Testis (tissue), 2 donors: ENCODE data around the gene VPS37C.

Experiments used
- CTCF ChIP-seq, 3 experiments: fragments of 450-650 bp in 2 of 3; fragments of 200-600 bp in 1 of 3; sonication (generic) in 1 of 3; IDR thresholded peaks; one replicate each; pipeline ENCODE4 v1.5.1; 2016 to 2019; ENCODE audit warnings: antibody characterized with exemption in 3 of 3, mild to moderate bottlenecking in 2 of 3, moderate library complexity in 1 of 3
- POLR2A ChIP-seq: fragments of 450-650 bp; IDR thresholded peaks from one replicate; pipeline ENCODE4 v1.6.1; 2017; ENCODE audit warnings: antibody characterized with exemption, mild to moderate bottlenecking, moderate library complexity

GRCh38 chr11:61183645-61184044 lies 22.4 kb upstream of the VPS37C start:
- no peak for TF ChIP-seq POLR2A
- no peak for TF ChIP-seq CTCF (IDR thresholded peaks at IDR 0.05)
